MCF 10A (cell line): ENCODE results near the gene BORCS5. TPM values are rescaled to one million over a fixed set of nuclear protein-coding genes. Genes with fewer than 3 reads are reported as not detected.
A peak's percentile ranks its signal among the peaks of the same experiment; 100 is the strongest.

Source experiments
- BruUV-seq: library from RNA; stranded (reverse); fragments of 400-500 nt; replicated peaks from 2 replicates; lab custom pipeline; 2021; lab: Mats Ljungman, UMichigan
- CTCF ChIA-PET: fragments of 300-600 bp; sonication (Branson Sonifier 250); formaldehyde crosslinking; extraction: SDS; loops from one replicate; lab custom pipeline; 2021; ENCODE audit warnings: antibody characterized with exemption, inconsistent platforms; lab: Yijun Ruan, JAX
- POLR2A ChIA-PET: fragments of 300-600, 350-650 bp; sonication (Branson Sonifier 250); formaldehyde crosslinking; extraction: SDS; loops from one replicate; lab custom pipeline; 2020; ENCODE audit warnings: antibody characterized with exemption, inconsistent platforms; lab: Yijun Ruan, JAX
- DNase-seq: peaks from one replicate; pipeline ENCODE4 v3.0.0-alpha.2; 2018; ENCODE audit not compliant: unreplicated experiment
- H3K27ac Mint-ChIP-seq: one replicate; pipeline ENCODE4 v1.8.0; 2022; ENCODE audit warnings: mild to moderate bottlenecking, low read depth, mixed read lengths; ENCODE audit not compliant: unreplicated experiment
- H3K27me3 Mint-ChIP-seq: one replicate; pipeline ENCODE4 v1.8.0; 2022; ENCODE audit warnings: mixed read lengths; ENCODE audit not compliant: insufficient read depth, unreplicated experiment
- H3K36me3 Mint-ChIP-seq: one replicate; pipeline ENCODE4 v1.8.0; 2022; ENCODE audit warnings: mild to moderate bottlenecking, moderate library complexity, mixed read lengths; ENCODE audit not compliant: insufficient read depth, unreplicated experiment
- H3K4me1 Mint-ChIP-seq: one replicate; pipeline ENCODE4 v1.8.0; 2022; ENCODE audit warnings: mixed read lengths; ENCODE audit not compliant: insufficient read depth, unreplicated experiment
- H3K4me3 Mint-ChIP-seq: one replicate; pipeline ENCODE4 v1.8.0; 2022; ENCODE audit warnings: mild to moderate bottlenecking, moderate library complexity, mixed read lengths; ENCODE audit not compliant: unreplicated experiment
- H3K9me3 Mint-ChIP-seq: one replicate; pipeline ENCODE4 v1.8.0; 2022; ENCODE audit warnings: mixed read lengths; ENCODE audit not compliant: unreplicated experiment
- intact Hi-C: fragments of 100-400 bp; cut with micrococcal nuclease; formaldehyde crosslinking; loops from 2 replicates; pipeline ENCODE4 v1.14.1; 2022
- total RNA-seq: library from RNA; stranded (reverse); gene quantifications from 2 replicates; pipeline ENCODE4 v1.2.3, GENCODE V29; 2022
- TF ChIP-seq, protein P1 (sequence below): fragments of 200-600 bp; IDR thresholded peaks from one replicate; pipeline ENCODE4 v1.8.0; 2022; ENCODE audit warnings: antibody characterized with exemption, mild to moderate bottlenecking; ENCODE audit not compliant: unreplicated experiment

BORCS5 gene
- total RNA-seq, 1 experiment from 2014 or later: 11.0 TPM

DNA sequence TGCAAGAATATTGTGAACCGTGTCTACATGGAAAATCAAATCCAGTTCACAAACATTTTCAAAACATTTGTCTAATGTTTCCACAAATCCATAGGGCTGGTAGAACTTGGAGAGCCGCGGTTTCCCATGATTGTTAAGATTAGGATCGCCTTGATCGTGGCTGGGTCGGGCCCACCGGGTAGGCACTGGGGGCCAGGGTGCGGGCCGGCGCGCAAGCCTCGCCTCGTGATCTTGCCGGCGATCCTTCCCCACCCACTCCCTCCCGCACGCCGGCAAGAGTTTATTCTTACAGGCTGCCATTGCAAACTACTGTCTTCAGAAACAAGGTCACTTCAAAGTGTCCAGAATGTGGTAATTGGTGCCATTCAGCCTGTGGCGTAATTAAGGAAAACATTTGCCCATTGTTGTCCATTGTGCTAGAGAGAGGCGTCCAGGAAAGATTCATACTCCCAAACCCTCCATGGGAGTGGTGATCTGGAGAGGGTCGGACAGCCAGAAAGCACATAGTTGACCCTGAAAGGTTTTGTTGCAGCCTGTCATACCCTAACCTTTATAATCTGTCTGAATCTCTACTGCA lies 95.5 kb downstream of the BORCS5 start:
- intact Hi-C loops: no loop called here
- no peaks in the 10 kb centered on the region for H3K9me3 Mint-ChIP-seq
- ChIA-PET POLR2A (interaction anchor here (0.8 to 1.1 kb wide), 2 partner anchors 54 to 95 kb away, joined by 3 read pairs; no protein-coding TSS in a partner anchor), CTCF (interaction anchor here (1.1 kb wide), 1 partner anchor 112 kb away, joined by 4 read pairs; no protein-coding TSS in a partner anchor)
- no peak overlapping the region for H3K27ac Mint-ChIP-seq
- peaks cover 6% of the 10 kb centered on the region for H3K36me3 Mint-ChIP-seq
- H3K4me3 Mint-ChIP-seq: no peak overlapping the region
- no peaks in the 10 kb centered on the region for H3K27me3 Mint-ChIP-seq
- no TSS peak for BruUV-seq
- H3K4me1 Mint-ChIP-seq: peaks cover 12% of the 10 kb centered on the region
- TF ChIP-seq, protein P1, sequence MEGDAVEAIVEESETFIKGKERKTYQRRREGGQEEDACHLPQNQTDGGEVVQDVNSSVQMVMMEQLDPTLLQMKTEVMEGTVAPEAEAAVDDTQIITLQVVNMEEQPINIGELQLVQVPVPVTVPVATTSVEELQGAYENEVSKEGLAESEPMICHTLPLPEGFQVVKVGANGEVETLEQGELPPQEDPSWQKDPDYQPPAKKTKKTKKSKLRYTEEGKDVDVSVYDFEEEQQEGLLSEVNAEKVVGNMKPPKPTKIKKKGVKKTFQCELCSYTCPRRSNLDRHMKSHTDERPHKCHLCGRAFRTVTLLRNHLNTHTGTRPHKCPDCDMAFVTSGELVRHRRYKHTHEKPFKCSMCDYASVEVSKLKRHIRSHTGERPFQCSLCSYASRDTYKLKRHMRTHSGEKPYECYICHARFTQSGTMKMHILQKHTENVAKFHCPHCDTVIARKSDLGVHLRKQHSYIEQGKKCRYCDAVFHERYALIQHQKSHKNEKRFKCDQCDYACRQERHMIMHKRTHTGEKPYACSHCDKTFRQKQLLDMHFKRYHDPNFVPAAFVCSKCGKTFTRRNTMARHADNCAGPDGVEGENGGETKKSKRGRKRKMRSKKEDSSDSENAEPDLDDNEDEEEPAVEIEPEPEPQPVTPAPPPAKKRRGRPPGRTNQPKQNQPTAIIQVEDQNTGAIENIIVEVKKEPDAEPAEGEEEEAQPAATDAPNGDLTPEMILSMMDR: no peak
- DNase-seq: no peak

GRCh38 chr12:12453635-12454034 lies 96.8 kb downstream of the BORCS5 start:
- H3K27me3 Mint-ChIP-seq: no peaks in the 10 kb centered on the region
- DNase-seq: no peak
- no peak overlapping the region for H3K27ac Mint-ChIP-seq
- peaks cover 12% of the 10 kb centered on the region for H3K4me1 Mint-ChIP-seq
- ChIA-PET CTCF (no interaction called here), POLR2A (interaction anchor here (0.6 kb wide), 1 partner anchor 61 kb away, joined by 3 read pairs; no protein-coding TSS in a partner anchor)
- H3K9me3 Mint-ChIP-seq: no peaks in the 10 kb centered on the region
- H3K36me3 Mint-ChIP-seq: peaks cover under 1% of the 10 kb centered on the region
- intact Hi-C loops: no loop called here
- no TSS peak for BruUV-seq
- TF ChIP-seq, protein P1: no peak
- H3K4me3 Mint-ChIP-seq: no peak overlapping the region

- H3K36me3 Mint-ChIP-seq: no peaks in the 10 kb centered on the region
- DNase-seq: no peak
- intact Hi-C loops: no loop called here
- ChIA-PET CTCF (no interaction called here), POLR2A (interaction anchor here (0.6 to 3.5 kb wide), 2 partner anchors 15 to 61 kb away, joined by 3 to 18 read pairs; no protein-coding TSS in a partner anchor)
- no peak overlapping the region for H3K27ac Mint-ChIP-seq
- BruUV-seq: no TSS peak
- H3K27me3 Mint-ChIP-seq: no peaks in the 10 kb centered on the region
- H3K4me1 Mint-ChIP-seq: peaks cover 10% of the 10 kb centered on the region
- no peak overlapping the region for H3K4me3 Mint-ChIP-seq
- no peaks in the 10 kb centered on the region for H3K9me3 Mint-ChIP-seq
- TF ChIP-seq, protein P1: no peak
Observed at GRCh38 chr12:12454315-12454714, 97.4 kb downstream of the BORCS5 start.

DNA sequence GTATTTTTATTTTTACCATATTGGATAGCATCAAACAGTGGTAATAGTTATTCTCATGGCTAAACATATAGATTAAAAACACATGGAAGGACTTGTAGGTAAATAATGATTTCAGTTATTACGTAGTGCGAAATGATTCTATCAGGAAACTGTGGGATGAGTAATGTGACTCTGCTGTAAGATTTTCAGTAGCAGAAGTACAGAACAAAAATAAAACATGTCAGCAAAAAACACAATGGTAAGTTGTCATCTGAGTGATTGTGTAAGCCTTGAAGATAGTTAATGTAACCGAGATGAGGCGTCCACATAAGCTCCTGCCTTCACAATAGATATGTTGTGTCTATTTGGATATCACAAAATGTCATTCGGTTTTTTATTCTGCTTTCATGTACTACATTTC lies 99.8 kb downstream of the BORCS5 start:
- TF ChIP-seq, protein P1: no peak
- ChIA-PET CTCF (interaction anchor here (2.2 kb wide), 1 partner anchor 10 kb away, joined by 7 read pairs; no protein-coding TSS in a partner anchor), POLR2A (interaction anchor here (0.6 to 3.5 kb wide), 8 partner anchors 9 to 143 kb away, joined by 3 to 19 read pairs (median 6); partner anchors contain the start of gene BORCS5)
- H3K4me3 Mint-ChIP-seq: no peak overlapping the region
- intact Hi-C loops: no loop called here
- H3K27ac Mint-ChIP-seq: peak overlapping the region; percentile 16
- no peaks in the 10 kb centered on the region for H3K36me3 Mint-ChIP-seq
- H3K4me1 Mint-ChIP-seq: no peaks in the 10 kb centered on the region
- peak; percentile 48 for DNase-seq
- no peaks in the 10 kb centered on the region for H3K27me3 Mint-ChIP-seq
- no TSS peak for BruUV-seq
- H3K9me3 Mint-ChIP-seq: no peaks in the 10 kb centered on the region
